HUES48 (cell line): ENCODE measurements around the gene BCAS1.

Experiments used
- H3K27ac ChIP-seq: one replicate; pipeline ENCODE4 v1.7.0; 2013; ENCODE audit warnings: low read depth, low read length, inconsistent platforms
- H3K27me3 ChIP-seq: 2 replicates; pipeline ENCODE4 v1.6.1; 2013; ENCODE audit warnings: mild to moderate bottlenecking, low read length; ENCODE audit not compliant: control insufficient read depth, insufficient read depth
- H3K36me3 ChIP-seq: 2 replicates; pipeline ENCODE4 v1.6.1; 2013; ENCODE audit warnings: low read length; ENCODE audit not compliant: control insufficient read depth, insufficient read depth
- H3K4me1 ChIP-seq: 2 replicates; pipeline ENCODE4 v1.6.1; 2013; ENCODE audit warnings: mild to moderate bottlenecking, low read length; ENCODE audit not compliant: control insufficient read depth, insufficient read depth
- H3K4me3 ChIP-seq: 2 replicates; pipeline ENCODE4 v1.5.1; 2013; ENCODE audit warnings: mild to moderate bottlenecking, low read depth, low read length
- H3K9ac ChIP-seq: 2 replicates; pipeline ENCODE4 v1.6.1; 2013; ENCODE audit warnings: mild to moderate bottlenecking, low read depth, low read length, moderate library complexity
- H3K9me3 ChIP-seq: 2 replicates; pipeline ENCODE4 v1.6.1; 2013; ENCODE audit warnings: low read length; ENCODE audit not compliant: control insufficient read depth, insufficient read depth

The BCAS1 gene

DNA sequence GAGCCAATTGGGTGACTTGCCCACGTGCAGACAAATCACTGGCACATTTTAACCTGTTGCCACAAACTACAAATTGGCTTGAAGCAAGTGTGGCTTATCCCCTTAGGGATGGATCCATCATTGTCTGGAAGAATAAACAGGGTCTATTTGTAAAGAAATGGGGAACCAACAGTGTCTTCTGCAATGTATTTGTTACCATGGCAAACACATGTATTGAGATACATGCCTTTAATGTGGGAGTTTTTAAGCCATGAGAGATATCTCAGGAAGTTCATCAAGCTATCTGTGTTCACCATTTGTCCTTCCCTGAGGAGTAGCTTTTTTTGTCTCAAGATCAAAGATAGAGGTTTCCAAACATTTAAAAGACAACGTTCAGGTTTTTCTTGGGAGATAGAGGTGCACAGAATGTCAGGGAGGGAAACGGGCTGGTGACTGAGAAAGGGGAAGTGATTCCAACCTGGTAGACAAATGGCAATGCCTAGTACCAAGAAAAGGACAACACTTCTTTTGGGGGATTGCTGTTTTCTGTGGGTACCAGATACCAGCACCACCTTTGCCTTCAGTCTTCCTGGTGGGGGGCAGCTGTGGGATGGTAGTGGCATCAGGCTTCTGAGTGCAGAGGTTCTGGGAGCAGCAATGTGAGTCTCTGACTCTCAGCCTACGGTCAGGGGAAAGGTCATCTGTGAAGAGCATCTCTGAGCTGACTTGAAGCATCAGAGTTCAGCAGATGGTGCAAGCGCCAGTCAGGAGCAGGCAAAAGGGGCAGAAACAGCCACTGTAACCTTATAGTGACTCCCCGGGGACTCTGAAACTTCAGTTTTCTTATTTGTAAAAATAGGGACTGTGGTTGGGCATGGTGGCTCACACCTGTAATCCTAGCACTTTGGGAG lies 20.1 kb upstream of the BCAS1 start:
- Histone ChIP-seq H3K9me3 (no peaks in the 10 kb centered on the region), H3K4me3 (no peak overlapping the region), H3K9ac (no peak overlapping the region), H3K4me1 (no peaks in the 10 kb centered on the region), H3K36me3 (no peaks in the 10 kb centered on the region), H3K27me3 (no peaks in the 10 kb centered on the region; the same call in 1 of the 2 replicates), H3K27ac (no peak overlapping the region)

DNA sequence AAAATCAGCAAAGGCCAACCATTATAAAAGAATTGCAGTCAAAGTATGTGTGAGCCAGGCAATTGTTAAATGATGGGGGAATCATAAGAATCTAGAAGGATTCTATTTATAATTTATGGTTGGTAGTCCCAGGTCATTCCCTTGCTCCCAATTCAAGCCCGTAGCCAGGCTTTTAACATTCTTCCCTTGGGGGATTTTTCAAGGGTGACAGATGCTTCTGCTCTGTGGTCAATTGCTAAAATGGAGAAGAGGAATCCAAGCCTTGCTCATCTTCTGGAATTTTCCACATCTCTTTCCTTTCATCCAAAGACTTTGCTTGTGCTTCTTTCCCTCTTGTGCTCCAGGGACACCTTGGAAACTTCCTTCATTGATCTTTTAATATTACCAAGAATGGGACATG lies 18.0 kb upstream of the BCAS1 start:
- H3K27me3 ChIP-seq = no peaks in the 10 kb centered on the region; the same call in 1 of the 2 replicates
- H3K9me3 ChIP-seq = no peaks in the 10 kb centered on the region
- no peaks in the 10 kb centered on the region for H3K36me3 ChIP-seq
- H3K9ac ChIP-seq = no peak overlapping the region
- no peak overlapping the region for H3K27ac ChIP-seq
- H3K4me3 ChIP-seq = no peak overlapping the region
- no peaks in the 10 kb centered on the region for H3K4me1 ChIP-seq

DNA sequence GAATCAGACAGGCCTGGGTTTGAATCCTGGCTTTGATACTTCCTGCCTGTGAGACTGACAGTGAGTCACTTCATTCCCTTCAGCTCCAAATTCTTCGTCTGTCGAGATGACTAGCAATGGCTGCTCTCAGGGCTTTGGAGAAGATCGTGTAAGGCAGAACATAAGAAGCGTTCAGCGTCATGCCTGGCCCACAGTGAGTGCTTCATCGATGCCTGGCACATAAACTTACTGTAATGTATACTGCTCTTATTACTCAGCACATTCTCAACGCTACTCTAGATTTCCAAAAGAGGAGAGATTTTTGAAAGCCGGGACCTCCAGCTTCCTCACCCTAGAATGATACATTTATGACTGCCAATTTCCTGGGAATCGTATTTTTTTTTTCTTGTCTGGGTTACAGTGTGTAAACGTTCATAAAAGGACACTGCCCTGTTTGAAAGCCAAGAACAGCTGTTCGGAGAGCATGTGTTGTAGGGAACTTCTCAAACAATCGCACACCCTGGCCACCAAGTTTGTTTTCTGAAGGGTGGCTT lies 16.2 kb upstream of the BCAS1 start:
- no peaks in the 10 kb centered on the region for H3K4me1 ChIP-seq
- H3K9me3 ChIP-seq = no peaks in the 10 kb centered on the region
- H3K4me3 ChIP-seq = no peak overlapping the region
- H3K9ac ChIP-seq = no peak overlapping the region
- H3K27ac ChIP-seq = no peak overlapping the region
- H3K27me3 ChIP-seq = no peaks in the 10 kb centered on the region
- no peaks in the 10 kb centered on the region for H3K36me3 ChIP-seq

DNA sequence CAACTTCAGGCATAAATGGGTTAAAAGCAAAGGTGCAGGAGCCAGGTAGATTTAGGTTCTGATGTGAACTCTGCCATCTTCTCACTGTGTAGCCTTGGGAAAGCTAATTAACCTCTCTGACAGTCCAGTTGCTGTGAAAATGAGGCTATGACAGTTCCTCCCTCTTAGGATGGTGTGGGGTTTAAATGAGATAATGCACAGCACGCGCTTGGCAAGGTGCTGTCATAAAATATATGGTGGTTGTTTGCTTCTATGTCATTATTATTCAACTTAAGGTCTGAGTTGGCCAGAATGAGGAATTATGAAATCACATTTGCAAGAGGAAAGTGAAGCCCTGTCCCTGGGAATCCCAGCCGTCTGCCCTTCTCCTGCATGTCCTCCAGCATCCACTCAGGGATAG lies 15.5 kb upstream of the BCAS1 start:
- H3K27ac ChIP-seq = no peak overlapping the region
- no peaks in the 10 kb centered on the region for H3K27me3 ChIP-seq
- no peaks in the 10 kb centered on the region for H3K4me1 ChIP-seq
- H3K9me3 ChIP-seq = no peaks in the 10 kb centered on the region
- H3K9ac ChIP-seq = no peak overlapping the region
- H3K4me3 ChIP-seq = no peak overlapping the region
- no peaks in the 10 kb centered on the region for H3K36me3 ChIP-seq

DNA sequence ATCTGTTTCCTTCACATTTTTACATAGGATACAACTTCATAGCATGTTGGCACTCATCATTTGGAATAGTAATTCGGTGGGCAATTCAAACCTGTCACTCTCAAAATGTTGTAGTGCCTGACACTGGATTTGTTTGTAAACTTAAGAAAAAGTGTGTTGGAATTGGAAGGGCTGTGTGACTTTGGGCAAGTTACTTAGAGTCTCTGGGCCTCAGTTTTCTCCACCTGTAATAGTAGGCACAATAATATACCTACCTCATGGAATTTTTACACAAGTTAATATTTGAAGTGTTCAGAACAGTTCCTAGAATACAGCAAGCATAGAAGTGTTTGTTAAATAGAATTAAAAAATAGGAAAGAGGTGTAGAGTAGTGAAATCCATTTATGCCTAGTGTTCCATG lies 15.0 kb upstream of the BCAS1 start:
- no peak overlapping the region for H3K27ac ChIP-seq
- H3K9ac ChIP-seq = no peak overlapping the region
- no peaks in the 10 kb centered on the region for H3K27me3 ChIP-seq
- no peaks in the 10 kb centered on the region for H3K9me3 ChIP-seq
- no peaks in the 10 kb centered on the region for H3K4me1 ChIP-seq
- no peaks in the 10 kb centered on the region for H3K36me3 ChIP-seq
- H3K4me3 ChIP-seq = no peak overlapping the region

DNA sequence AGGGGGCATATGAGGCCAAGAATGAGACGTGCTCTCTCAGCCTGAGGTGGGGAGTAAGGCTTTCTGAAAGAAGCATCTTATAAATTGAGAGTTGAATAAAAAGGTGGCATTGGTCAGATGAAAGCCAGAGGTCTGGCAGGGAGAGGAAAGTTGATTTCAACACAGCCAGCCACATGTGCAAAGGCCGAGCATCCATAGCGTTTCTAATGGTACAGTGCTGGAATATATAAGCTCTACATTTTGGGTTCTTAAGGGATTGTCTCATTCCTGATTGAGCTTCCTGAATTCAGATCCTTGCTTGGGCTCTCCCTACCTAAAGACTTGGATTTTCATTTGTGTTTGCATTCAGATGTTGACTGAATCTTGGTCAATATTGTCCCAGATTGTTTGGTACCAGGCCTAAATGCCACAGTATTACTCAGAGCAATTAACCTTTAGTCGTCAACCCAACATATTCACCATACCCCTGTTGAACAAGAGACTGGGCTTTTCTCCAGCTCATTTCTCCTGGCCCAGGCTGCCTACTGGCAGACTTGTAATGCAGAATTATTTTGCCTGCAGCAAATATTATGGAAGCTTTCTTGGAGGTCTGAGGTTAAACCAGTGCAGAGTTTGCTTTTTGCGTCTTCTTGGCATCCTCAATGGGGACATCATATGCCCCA lies 14.5 kb upstream of the BCAS1 start:
- Histone ChIP-seq H3K9ac (no peak overlapping the region), H3K4me3 (no peak overlapping the region), H3K27ac (no peak overlapping the region), H3K27me3 (no peaks in the 10 kb centered on the region), H3K9me3 (no peaks in the 10 kb centered on the region), H3K36me3 (no peaks in the 10 kb centered on the region), H3K4me1 (no peaks in the 10 kb centered on the region)

DNA sequence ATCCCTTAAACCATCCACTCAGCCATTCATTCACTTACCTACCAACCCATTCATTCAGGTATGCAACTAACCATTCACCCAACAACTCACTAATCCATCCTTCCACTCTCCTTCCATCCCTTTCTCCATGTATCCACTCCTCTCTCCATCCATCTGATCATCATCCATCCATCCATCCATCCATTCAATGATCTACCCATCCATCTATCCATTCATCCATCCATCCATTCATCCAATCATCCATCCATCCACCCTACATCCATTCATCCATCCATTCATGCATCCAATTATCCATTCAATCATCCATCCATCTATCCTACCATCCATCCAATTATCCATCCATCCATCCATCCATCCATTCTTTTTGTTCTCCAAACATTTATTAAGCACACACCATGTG lies 13.8 kb upstream of the BCAS1 start:
- H3K36me3 ChIP-seq = no peaks in the 10 kb centered on the region
- no peaks in the 10 kb centered on the region for H3K9me3 ChIP-seq
- no peak overlapping the region for H3K27ac ChIP-seq
- no peaks in the 10 kb centered on the region for H3K27me3 ChIP-seq
- H3K9ac ChIP-seq = no peak overlapping the region
- no peaks in the 10 kb centered on the region for H3K4me1 ChIP-seq
- no peak overlapping the region for H3K4me3 ChIP-seq

DNA sequence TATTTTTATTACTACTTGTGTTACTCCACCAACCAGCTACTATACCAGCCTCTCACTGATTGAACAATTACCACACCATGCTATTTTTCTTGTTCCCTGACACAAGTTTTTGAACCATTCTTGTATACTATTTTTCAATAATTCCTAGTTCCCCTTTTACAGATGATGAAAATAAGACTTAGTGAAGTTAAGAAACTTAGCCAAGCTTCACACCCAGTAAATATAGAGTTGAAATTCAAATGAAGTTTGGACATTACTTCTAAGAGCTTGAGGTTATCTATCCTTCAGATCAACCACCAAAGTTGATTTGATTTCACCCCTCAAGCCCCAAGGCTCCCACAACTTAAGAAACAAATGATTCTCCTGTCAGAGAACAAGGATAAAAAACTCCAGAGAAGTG lies 13.1 kb upstream of the BCAS1 start:
- no peaks in the 10 kb centered on the region for H3K27me3 ChIP-seq

DNA sequence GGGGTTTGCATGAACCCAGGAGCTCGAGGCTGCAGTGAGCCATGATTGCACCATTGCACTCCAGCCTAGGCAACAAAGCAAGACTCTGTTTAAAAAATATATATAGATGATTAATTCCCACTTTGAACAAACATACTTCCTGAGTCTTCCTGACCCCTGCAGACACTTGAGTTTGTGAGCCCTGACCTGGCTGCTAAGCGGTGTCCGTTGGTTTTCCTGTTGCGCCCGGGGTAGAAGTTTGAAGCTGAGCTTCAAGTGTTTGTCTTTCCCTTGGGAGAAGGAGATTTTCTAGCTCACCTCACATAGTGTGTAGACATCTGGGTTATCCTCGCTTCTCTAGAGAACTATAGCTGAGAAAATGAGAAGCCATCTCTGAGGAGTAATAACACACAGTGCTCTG lies 11.7 kb upstream of the BCAS1 start:
- no peak overlapping the region for H3K27ac ChIP-seq
- H3K4me3 ChIP-seq = no peak overlapping the region
- no peaks in the 10 kb centered on the region for H3K27me3 ChIP-seq
- H3K9ac ChIP-seq = no peak overlapping the region
- H3K36me3 ChIP-seq = no peaks in the 10 kb centered on the region
- H3K4me1 ChIP-seq = no peaks in the 10 kb centered on the region
- no peaks in the 10 kb centered on the region for H3K9me3 ChIP-seq

More for the DNA sequence above, 13.1 kb upstream of the BCAS1 start:
- Histone ChIP-seq H3K36me3 (no peaks in the 10 kb centered on the region), H3K27ac (no peak overlapping the region), H3K4me3 (no peak overlapping the region), H3K9me3 (no peaks in the 10 kb centered on the region), H3K4me1 (no peaks in the 10 kb centered on the region), H3K9ac (no peak overlapping the region)

DNA sequence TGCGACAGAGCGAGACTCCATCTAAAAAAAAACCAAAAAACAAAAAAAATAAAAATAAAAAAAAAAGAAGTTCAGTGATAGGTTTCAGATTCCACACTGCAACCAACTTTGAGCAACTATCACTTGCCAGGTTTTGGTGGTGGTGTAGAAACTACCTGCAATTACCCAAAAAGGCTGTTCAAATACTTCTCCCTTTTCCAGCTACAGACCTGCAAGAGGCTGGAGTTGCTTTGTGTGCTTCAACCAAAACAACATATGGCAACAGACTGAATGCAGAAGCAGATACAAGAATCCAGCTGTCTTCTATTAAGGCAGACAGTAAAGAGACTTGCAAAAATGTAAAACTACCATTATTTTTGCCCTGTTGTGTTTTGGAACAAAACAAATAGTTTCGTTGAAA lies 9.3 kb upstream of the BCAS1 start:
- H3K4me1 ChIP-seq = no peaks in the 10 kb centered on the region
- no peaks in the 10 kb centered on the region for H3K36me3 ChIP-seq
- no peak overlapping the region for H3K9ac ChIP-seq
- H3K27ac ChIP-seq = no peak overlapping the region
- no peak overlapping the region for H3K4me3 ChIP-seq
- H3K27me3 ChIP-seq = no peaks in the 10 kb centered on the region
- no peaks in the 10 kb centered on the region for H3K9me3 ChIP-seq

DNA sequence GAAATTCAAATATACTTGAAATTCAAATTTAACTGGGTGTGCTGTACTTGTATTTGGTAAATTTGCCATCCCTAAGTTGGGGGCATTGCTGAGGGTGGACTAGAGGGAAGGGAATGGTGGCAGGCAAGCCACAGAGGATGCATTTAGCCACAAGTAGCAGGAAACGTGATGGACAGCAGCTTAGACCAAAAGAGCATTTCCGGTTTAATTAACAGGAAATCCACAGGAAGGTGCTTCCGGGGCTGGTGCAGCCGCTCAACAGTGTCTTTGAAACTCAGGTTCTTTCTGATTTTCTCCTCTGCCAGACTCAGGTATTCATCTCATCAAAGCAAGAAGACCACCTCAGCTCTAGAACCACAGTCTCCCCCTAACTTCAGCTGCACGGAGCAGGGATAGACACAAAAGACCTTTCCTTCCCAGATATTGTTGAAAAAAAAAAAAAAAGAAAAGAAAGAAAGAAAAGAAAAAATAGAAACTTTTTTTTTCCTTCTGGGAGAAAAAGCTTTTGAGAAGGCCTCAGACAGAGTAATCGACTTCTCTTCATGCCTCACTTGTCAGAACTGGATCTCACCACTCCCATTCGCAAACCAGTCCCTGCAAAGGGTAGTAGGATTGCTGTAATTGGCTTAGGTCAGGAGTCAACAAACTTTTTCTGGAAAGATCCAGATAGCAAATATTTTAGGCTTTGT lies 8.0 kb upstream of the BCAS1 start:
- H3K4me1 ChIP-seq = no peaks in the 10 kb centered on the region
- no peak overlapping the region for H3K27ac ChIP-seq
- no peaks in the 10 kb centered on the region for H3K9me3 ChIP-seq
- H3K4me3 ChIP-seq = no peak overlapping the region
- H3K27me3 ChIP-seq = no peaks in the 10 kb centered on the region
- no peak overlapping the region for H3K9ac ChIP-seq
- H3K36me3 ChIP-seq = no peaks in the 10 kb centered on the region
